ENCODE results near the gene NAV2. TPM values are rescaled to one million over a fixed set of nuclear protein-coding genes. Genes with fewer than 3 reads are reported as not detected.

Gene NAV2
- total RNA-seq, 1 experiment from 2014 or later: 22.7 TPM

DNA sequence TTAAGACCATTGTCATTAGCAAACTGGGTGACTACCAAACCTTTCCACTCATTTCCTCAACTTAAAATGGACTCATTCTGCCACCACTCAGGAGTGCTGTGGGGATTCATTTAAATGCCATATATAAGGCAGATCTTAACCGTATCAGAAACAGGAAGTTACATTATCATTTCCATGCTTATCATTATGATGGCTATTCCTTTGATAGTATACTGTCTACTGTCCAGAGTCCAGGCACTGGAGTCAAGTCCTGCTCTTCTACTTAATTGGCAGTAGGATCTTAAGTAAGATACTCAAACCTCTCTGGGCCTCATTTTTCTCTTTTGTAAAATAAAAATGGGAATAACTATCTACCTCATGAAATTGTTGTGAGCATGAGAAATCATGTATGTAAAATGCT, 8.4 kb upstream of the NAV2 start:
- ChIA-PET POLR2A (no interaction called here), CTCF (no interaction called here)
- no TSS peak for BruUV-seq (replicated peaks)
- TF ChIP-seq, protein P1, sequence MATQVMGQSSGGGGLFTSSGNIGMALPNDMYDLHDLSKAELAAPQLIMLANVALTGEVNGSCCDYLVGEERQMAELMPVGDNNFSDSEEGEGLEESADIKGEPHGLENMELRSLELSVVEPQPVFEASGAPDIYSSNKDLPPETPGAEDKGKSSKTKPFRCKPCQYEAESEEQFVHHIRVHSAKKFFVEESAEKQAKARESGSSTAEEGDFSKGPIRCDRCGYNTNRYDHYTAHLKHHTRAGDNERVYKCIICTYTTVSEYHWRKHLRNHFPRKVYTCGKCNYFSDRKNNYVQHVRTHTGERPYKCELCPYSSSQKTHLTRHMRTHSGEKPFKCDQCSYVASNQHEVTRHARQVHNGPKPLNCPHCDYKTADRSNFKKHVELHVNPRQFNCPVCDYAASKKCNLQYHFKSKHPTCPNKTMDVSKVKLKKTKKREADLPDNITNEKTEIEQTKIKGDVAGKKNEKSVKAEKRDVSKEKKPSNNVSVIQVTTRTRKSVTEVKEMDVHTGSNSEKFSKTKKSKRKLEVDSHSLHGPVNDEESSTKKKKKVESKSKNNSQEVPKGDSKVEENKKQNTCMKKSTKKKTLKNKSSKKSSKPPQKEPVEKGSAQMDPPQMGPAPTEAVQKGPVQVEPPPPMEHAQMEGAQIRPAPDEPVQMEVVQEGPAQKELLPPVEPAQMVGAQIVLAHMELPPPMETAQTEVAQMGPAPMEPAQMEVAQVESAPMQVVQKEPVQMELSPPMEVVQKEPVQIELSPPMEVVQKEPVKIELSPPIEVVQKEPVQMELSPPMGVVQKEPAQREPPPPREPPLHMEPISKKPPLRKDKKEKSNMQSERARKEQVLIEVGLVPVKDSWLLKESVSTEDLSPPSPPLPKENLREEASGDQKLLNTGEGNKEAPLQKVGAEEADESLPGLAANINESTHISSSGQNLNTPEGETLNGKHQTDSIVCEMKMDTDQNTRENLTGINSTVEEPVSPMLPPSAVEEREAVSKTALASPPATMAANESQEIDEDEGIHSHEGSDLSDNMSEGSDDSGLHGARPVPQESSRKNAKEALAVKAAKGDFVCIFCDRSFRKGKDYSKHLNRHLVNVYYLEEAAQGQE (IDR thresholded peaks at IDR 0.05; ENCODE audit: insufficient read depth in 1 of 2, low read depth in 2 of 2, low read length in 1 of 2): no peak
- no peak for TF ChIP-seq SIN3A (IDR thresholded peaks at IDR 0.05; ENCODE audit: borderline replicate concordance, insufficient read depth, low read depth, low read length)
- TF ChIP-seq, protein P2, sequence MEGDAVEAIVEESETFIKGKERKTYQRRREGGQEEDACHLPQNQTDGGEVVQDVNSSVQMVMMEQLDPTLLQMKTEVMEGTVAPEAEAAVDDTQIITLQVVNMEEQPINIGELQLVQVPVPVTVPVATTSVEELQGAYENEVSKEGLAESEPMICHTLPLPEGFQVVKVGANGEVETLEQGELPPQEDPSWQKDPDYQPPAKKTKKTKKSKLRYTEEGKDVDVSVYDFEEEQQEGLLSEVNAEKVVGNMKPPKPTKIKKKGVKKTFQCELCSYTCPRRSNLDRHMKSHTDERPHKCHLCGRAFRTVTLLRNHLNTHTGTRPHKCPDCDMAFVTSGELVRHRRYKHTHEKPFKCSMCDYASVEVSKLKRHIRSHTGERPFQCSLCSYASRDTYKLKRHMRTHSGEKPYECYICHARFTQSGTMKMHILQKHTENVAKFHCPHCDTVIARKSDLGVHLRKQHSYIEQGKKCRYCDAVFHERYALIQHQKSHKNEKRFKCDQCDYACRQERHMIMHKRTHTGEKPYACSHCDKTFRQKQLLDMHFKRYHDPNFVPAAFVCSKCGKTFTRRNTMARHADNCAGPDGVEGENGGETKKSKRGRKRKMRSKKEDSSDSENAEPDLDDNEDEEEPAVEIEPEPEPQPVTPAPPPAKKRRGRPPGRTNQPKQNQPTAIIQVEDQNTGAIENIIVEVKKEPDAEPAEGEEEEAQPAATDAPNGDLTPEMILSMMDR (IDR thresholded peaks at IDR 0.05): no peak
- TF ChIP-seq TCF7L2 (IDR thresholded peaks at IDR 0.05; ENCODE audit: low read depth, low read length): no peak
- no peak for TF ChIP-seq POLR2AphosphoS5 (IDR thresholded peaks at IDR 0.05; ENCODE audit: low read depth, low read length)
- no peaks in the 10 kb centered on the region for H3K4me1 ChIP-seq (ENCODE audit: control insufficient read depth, insufficient read depth, low read length)
- no peak for ATAC-seq
- H3K36me3 ChIP-seq (ENCODE audit: control insufficient read depth, insufficient read depth, low read length): no peaks in the 10 kb centered on the region
- intact Hi-C loops (cut with micrococcal nuclease; ENCODE audit: unreplicated experiment): no loop called here
- in situ Hi-C loops (cut with HindIII; ENCODE audit: low pct_unique_long_range_greater_than_20kb, low sequenced_read_pairs): no loop called here
- H3K27me3 ChIP-seq (ENCODE audit: control insufficient read depth, insufficient read depth, low read length): no peaks in the 10 kb centered on the region
- H3K9me3 ChIP-seq (ENCODE audit: control insufficient read depth, insufficient read depth, low read depth, low read length): no peaks in the 10 kb centered on the region
- no peak for DNase-seq (ENCODE audit: low read depth, low spot score)
- no peak overlapping the region for H3K4me3 ChIP-seq (ENCODE audit: low read depth in 2 of 2, low read length in 2 of 2)
- H3K27ac ChIP-seq (ENCODE audit: low read length): no peak overlapping the region

DNA sequence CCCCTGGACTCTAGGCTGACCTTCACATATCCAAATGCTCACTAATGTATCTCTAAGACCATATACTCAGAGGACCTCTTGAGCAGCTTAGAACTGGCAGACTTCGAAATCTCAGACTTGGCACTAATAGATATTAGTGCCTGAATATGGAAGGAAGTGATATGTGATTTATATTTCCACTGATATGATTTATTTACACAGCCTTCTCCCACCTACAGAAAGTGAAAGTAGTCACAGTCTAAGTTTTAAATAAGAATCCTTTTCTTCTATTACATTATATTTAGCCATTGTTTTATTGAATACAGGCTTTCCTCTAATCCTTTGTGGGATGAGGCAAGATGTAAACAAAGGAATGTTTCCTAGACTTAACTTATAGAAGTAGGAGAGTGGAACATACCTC, 6.7 kb upstream of the NAV2 start:
- Histone ChIP-seq H3K27ac (ENCODE audit: low read length) (no peak overlapping the region), H3K4me1 (ENCODE audit: control insufficient read depth, insufficient read depth, low read length) (peaks cover 3% of the 10 kb centered on the region; the same call in 1 of the 2 replicates), H3K9me3 (ENCODE audit: control insufficient read depth, insufficient read depth, low read depth, low read length) (no peaks in the 10 kb centered on the region), H3K4me3 (ENCODE audit: low read depth in 2 of 2, low read length in 2 of 2) (no peak overlapping the region), H3K27me3 (ENCODE audit: control insufficient read depth, insufficient read depth, low read length) (no peaks in the 10 kb centered on the region), H3K36me3 (ENCODE audit: control insufficient read depth, insufficient read depth, low read length) (no peaks in the 10 kb centered on the region)
- in situ Hi-C loops (cut with HindIII; ENCODE audit: low pct_unique_long_range_greater_than_20kb, low sequenced_read_pairs) (no loop called here), intact Hi-C loops (cut with micrococcal nuclease; ENCODE audit: unreplicated experiment) (no loop called here)
- no TSS peak for BruUV-seq (replicated peaks)
- POLR2A ChIA-PET: no interaction called here
- ATAC-seq: no peak
- TF ChIP-seq, protein P2 (IDR thresholded peaks at IDR 0.05): no peak
- no peak for TF ChIP-seq TCF7L2 (IDR thresholded peaks at IDR 0.05; ENCODE audit: low read depth, low read length)
- TF ChIP-seq, protein P1 (IDR thresholded peaks at IDR 0.05; ENCODE audit: insufficient read depth in 1 of 2, low read depth in 2 of 2, low read length in 1 of 2): no peak
- CTCF ChIA-PET: no interaction called here
- no peak for DNase-seq (ENCODE audit: low read depth, low spot score)
